Measurements from ENCODE around the gene P4HTM. TPM values are rescaled to one million over a fixed set of nuclear protein-coding genes. Genes with fewer than 3 reads are reported as not detected.

The P4HTM gene
- total RNA-seq, 2 experiments from 2014 or later = 35.2 to 39.6 TPM

DNA sequence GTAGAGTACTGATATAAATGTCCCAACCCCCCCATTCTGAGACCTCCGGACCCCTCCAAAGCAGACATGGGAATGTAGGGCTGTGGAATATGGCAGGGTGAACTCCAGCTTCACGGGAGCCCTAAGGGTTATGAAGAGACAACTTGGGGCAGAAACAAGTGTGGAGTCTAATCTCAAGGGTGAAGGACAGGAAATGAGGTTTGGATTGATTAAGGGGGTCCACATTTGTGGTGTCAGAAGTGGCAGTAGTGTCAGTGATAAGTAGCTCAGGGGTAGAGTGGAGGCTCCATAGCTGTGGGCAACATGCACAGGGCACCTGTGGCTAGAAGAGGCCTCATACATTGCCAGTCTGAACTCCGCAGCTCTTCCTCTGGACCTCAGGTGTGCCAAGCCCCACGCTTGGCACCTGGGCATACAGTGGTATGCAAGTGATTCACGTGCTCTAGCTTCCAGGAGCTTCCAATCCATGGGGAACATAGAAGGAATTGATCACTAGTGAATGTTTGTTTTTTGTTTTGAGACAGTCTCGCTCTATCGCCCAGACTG is 4.1 kb upstream of the P4HTM start:
- H3K27me3 Mint-ChIP-seq (ENCODE audit: low read depth) = no peaks in the 10 kb centered on the region
- H3K4me1 Mint-ChIP-seq (ENCODE audit: low read depth) = peaks cover 25% of the 10 kb centered on the region
- ChIA-PET POLR2A (interaction anchor here (0.7 to 7.7 kb wide), 2 partner anchors 21 to 35 kb away, joined by 3 to 73 read pairs; partner anchors contain the start of gene WDR6), CTCF (interaction anchor here (15.6 kb wide), 1 partner anchor 29 kb away, joined by 319 read pairs; the partner anchor contains the start of genes DALRD3, NDUFAF3 and WDR6)
- H3K4me3 Mint-ChIP-seq = no peak overlapping the region
- H3K27ac Mint-ChIP-seq = no peak overlapping the region
- H3K36me3 Mint-ChIP-seq (ENCODE audit: low read depth) = peaks cover 37% of the 10 kb centered on the region
- no peaks in the 10 kb centered on the region for H3K9me3 Mint-ChIP-seq (ENCODE audit: insufficient read depth)
- no peak for ATAC-seq
- no peak for DNase-seq

DNA sequence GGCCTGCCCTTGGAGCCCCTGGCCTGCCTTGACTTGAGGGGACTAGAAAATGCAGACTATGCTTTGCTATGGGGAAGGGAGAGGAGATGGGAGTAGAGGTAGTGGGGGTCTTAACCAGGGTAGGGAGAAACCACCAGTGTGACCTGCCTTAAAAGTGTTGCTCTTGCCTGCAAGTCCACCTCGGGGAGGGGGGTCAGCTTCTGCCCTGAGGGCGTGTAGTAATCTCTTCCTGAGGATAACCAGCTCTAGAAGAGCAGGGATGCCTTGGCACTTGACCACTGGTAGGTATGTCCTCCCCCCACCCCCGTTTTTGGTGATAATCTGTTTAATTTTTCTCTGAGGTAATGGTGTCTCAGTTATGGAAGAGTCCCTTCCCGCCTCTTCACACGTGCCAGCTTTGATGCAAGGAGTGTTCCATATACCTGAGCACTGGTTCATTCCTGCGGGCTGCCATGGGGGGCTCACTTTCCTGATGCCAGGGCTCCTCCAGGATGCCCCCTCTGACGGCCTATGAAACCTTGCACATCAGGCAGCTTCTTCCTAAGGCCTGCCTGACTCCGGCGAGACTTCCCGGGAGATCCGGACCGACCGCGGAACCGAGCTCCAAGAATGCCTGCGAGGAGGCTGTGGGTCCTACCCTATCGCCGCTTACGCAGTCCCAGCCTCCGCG is 780 bp upstream of the P4HTM start:
- peak overlapping the region; percentile 93 for H3K27ac Mint-ChIP-seq
- no peaks in the 10 kb centered on the region for H3K27me3 Mint-ChIP-seq (ENCODE audit: low read depth)
- DNase-seq (no peak), ATAC-seq (no peak)
- peaks cover 18% of the 10 kb centered on the region for H3K36me3 Mint-ChIP-seq (ENCODE audit: low read depth)
- no peaks in the 10 kb centered on the region for H3K9me3 Mint-ChIP-seq (ENCODE audit: insufficient read depth)
- CTCF ChIA-PET = interaction anchor here (1.0 to 15.6 kb wide), 8 partner anchors 13 to 181 kb away, joined by 3 to 319 read pairs (median 3); partner anchors contain the start of genes ARIH2, DALRD3, IMPDH2 and NDUFAF3
- POLR2A ChIA-PET = interaction anchor here (0.6 to 7.7 kb wide), 12 partner anchors 8 to 687 kb away, joined by 3 to 73 read pairs (median 5); partner anchors contain the start of genes DALRD3, IMPDH2, NDUFAF3 and QRICH1
- H3K4me3 Mint-ChIP-seq = peak overlapping the region; percentile 91
- H3K4me1 Mint-ChIP-seq (ENCODE audit: low read depth) = peaks cover 49% of the 10 kb centered on the region

DNA sequence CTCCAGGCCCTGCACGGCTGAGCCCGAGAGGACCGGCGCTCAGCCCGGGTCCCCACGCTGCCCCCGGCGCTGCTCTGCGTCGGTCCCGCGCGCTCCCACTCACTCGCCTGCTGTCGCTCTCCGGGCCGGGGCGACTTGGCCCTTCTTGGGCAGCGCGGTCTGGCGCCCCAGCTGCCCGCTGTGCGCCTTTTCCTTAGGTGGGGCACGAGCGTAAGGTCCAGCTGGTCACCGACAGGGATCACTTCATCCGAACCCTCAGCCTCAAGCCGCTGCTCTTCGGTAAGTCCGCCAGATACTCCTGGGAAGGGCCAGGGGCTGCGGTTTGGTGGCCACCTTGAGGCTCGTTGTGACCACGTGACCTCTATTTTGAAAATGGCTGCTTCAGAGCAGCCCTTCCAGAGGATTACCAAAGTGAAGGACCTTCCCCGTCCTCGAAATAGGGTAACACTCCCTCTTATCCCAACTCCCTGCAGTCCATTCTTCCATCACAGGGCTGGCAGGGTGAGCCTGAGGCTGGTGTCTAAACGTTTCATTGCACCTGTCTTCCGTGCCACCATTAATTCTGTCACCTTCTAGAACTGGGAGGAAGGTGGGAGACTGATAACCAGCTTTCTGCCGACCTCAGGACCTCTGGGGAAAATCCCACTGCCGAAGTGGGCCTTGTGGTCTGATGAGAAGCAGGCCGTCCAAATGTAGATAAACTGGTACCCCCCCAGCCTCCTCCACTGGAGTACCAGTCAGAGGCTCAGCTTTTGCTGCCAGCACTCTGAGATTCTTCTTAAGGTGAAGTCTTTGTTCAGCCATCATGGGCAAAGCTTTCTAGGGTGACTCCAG is 812 bp downstream of the P4HTM start:
- POLR2A ChIA-PET = interaction anchor here (0.9 to 7.7 kb wide), 7 partner anchors 16 to 103 kb away, joined by 3 to 73 read pairs (median 11); partner anchors contain the start of genes ARIH2, DALRD3, IMPDH2 and NDUFAF3
- H3K27ac Mint-ChIP-seq = peak overlapping the region; percentile 89
- H3K27me3 Mint-ChIP-seq (ENCODE audit: low read depth) = no peaks in the 10 kb centered on the region
- ATAC-seq = peak; percentile 32
- no peaks in the 10 kb centered on the region for H3K9me3 Mint-ChIP-seq (ENCODE audit: insufficient read depth)
- peak; percentile 63 for DNase-seq
- peaks cover 23% of the 10 kb centered on the region for H3K36me3 Mint-ChIP-seq (ENCODE audit: low read depth)
- CTCF ChIA-PET = interaction anchor here (1.2 to 15.6 kb wide), 7 partner anchors 12 to 306 kb away, joined by 3 to 319 read pairs (median 3); partner anchors contain the start of genes DALRD3, IMPDH2, NDUFAF3 and QRICH1
- H3K4me1 Mint-ChIP-seq (ENCODE audit: low read depth) = peaks cover 56% of the 10 kb centered on the region
- peak overlapping the region; percentile 89 for H3K4me3 Mint-ChIP-seq

DNA sequence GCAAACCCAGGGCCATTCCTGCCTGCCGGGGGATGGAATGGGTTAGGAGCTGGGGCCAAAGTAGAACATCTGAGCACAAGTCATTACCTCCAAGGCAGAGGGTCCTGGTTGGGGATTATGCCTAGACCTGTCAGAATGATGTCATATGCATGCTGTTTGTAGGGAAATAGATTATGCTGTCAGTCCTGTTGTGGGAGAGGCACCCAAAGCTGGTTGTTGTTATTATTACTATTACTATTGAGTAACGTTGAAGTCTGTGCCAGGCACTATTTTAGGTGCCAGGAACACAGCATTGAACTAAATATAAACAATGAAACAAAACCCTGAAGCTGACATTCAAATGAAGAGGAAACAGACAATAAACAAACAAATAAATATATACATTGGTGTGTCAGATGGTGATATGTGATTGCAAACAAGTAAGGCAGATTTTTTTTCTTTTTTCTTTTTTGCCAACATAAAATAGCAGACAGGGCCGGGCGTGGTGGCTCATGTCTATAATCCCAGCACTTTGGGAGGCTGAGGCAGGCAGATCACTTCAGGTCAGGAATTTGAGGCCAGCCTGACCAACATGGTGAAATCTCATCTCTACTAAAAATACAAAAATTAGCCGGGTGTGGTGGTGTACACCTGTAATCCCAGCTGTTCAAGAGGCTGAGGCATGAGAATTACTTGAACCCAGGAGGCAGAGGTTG is 2.0 kb downstream of the P4HTM start:
- Mint-ChIP-seq H3K9me3 (ENCODE audit: insufficient read depth) (no peaks in the 10 kb centered on the region), H3K27ac (peak overlapping the region; percentile 55), H3K27me3 (ENCODE audit: low read depth) (no peaks in the 10 kb centered on the region), H3K4me3 (peak overlapping the region; percentile 89), H3K4me1 (ENCODE audit: low read depth) (peaks cover 50% of the 10 kb centered on the region), H3K36me3 (ENCODE audit: low read depth) (peaks cover 20% of the 10 kb centered on the region)
- no peak for DNase-seq
- no peak for ATAC-seq
- CTCF ChIA-PET = interaction anchor here (1.2 to 15.6 kb wide), 5 partner anchors 23 to 307 kb away, joined by 3 to 319 read pairs (median 3); partner anchors contain the start of genes DALRD3, NDUFAF3, QRICH1 and WDR6
- POLR2A ChIA-PET = interaction anchor here (1.0 to 7.7 kb wide), 5 partner anchors 15 to 73 kb away, joined by 4 to 73 read pairs (median 12); partner anchors contain the start of genes ARIH2, DALRD3, IMPDH2 and NDUFAF3

DNA sequence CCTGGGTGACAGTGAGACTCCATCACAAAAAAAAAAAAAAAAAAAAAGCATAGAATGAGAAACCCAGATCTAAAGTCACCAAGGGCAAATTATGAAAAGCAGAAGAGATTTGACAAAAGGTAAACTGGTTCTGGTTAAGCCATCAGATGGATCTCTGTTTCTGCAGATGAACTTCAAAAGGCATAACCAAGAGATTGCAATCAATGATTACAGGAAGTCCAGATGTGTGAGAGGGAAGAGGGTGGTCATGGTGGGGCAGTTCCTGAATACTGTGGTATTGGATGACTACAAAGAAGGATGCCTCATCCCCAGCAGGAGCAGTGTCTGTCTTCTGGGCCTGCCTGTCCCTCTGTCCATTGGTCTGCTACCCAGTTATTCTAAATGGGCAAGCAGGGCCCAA is 3.8 kb downstream of the P4HTM start:
- Mint-ChIP-seq H3K27ac (no peak overlapping the region), H3K4me3 (no peak overlapping the region), H3K36me3 (ENCODE audit: low read depth) (peaks cover 21% of the 10 kb centered on the region), H3K9me3 (ENCODE audit: insufficient read depth) (no peaks in the 10 kb centered on the region), H3K27me3 (ENCODE audit: low read depth) (no peaks in the 10 kb centered on the region), H3K4me1 (ENCODE audit: low read depth) (peaks cover 40% of the 10 kb centered on the region)
- DNase-seq = no peak
- no peak for ATAC-seq
- ChIA-PET POLR2A (interaction anchor here (0.9 kb wide), 1 partner anchor 14 kb away, joined by 3 read pairs; the partner anchor contains the start of gene WDR6), CTCF (interaction anchor here (15.6 kb wide), 1 partner anchor 21 kb away, joined by 319 read pairs; the partner anchor contains the start of genes DALRD3, NDUFAF3 and WDR6)

DNA sequence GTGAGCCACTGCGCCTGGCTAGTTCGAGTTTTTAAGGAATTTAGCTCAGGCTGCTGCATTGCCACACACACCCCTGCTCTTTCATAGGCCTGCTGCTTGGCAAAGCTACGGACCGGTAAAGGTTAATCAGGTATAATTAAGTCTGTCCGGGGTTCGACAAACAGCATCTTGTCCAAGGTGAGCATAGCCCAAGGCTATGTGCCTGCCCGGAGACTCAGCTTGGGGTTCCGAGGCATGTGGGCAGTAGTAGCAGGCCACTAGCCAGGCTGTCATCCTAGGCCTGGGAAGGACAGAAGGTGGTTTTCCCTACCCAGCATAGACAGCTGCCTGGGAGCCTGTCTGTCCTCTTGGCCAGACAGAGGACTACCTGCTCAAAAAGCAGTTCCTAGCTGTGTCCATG is 6.6 kb downstream of the P4HTM start:
- Mint-ChIP-seq H3K27ac (no peak overlapping the region), H3K9me3 (ENCODE audit: insufficient read depth) (no peaks in the 10 kb centered on the region), H3K36me3 (ENCODE audit: low read depth) (peaks cover 19% of the 10 kb centered on the region), H3K27me3 (ENCODE audit: low read depth) (no peaks in the 10 kb centered on the region), H3K4me1 (ENCODE audit: low read depth) (peaks cover 24% of the 10 kb centered on the region), H3K4me3 (no peak overlapping the region)
- ATAC-seq (no peak), DNase-seq (no peak)
- ChIA-PET CTCF (interaction anchor here (15.6 kb wide), 1 partner anchor 18 kb away, joined by 319 read pairs; the partner anchor contains the start of genes DALRD3, NDUFAF3 and WDR6), POLR2A (interaction anchor here (0.9 to 3.8 kb wide), 5 partner anchors 8 to 98 kb away, joined by 3 to 21 read pairs (median 4); partner anchors contain the start of genes NDUFAF3 and WDR6)

DNA sequence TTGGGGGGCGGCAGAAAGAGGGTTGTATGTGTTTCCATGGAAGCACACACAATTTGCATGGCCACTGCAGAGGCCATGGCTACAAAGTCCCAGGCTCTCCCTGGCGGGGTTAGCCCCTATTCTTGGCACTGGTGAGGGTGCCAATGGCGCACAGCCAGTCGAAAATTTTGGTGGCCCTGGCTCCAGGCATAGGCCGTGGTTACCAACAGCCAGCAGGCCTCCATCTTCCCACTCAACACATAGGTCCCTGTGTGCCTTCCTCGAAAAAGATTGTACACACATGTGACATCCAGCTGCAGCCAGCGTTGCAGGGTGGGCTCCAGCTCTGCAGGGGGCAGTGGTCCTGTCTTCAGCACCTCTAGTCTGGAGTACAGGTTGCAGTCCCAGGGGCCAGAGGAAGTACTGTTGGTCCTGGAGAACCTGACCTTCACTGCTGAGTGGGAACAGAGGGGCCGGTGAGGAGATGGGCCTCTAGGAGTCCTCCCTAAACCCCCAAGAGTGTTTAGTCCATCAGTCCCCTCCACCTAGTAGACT is 7.1 kb downstream of the P4HTM start:
- ChIA-PET POLR2A (interaction anchor here (1.0 to 3.8 kb wide), 4 partner anchors 8 to 97 kb away, joined by 3 to 21 read pairs (median 6); partner anchors contain the start of genes NDUFAF3 and WDR6), CTCF (interaction anchor here (15.6 kb wide), 1 partner anchor 18 kb away, joined by 319 read pairs; the partner anchor contains the start of genes DALRD3, NDUFAF3 and WDR6)
- H3K27ac Mint-ChIP-seq = no peak overlapping the region

DNA sequence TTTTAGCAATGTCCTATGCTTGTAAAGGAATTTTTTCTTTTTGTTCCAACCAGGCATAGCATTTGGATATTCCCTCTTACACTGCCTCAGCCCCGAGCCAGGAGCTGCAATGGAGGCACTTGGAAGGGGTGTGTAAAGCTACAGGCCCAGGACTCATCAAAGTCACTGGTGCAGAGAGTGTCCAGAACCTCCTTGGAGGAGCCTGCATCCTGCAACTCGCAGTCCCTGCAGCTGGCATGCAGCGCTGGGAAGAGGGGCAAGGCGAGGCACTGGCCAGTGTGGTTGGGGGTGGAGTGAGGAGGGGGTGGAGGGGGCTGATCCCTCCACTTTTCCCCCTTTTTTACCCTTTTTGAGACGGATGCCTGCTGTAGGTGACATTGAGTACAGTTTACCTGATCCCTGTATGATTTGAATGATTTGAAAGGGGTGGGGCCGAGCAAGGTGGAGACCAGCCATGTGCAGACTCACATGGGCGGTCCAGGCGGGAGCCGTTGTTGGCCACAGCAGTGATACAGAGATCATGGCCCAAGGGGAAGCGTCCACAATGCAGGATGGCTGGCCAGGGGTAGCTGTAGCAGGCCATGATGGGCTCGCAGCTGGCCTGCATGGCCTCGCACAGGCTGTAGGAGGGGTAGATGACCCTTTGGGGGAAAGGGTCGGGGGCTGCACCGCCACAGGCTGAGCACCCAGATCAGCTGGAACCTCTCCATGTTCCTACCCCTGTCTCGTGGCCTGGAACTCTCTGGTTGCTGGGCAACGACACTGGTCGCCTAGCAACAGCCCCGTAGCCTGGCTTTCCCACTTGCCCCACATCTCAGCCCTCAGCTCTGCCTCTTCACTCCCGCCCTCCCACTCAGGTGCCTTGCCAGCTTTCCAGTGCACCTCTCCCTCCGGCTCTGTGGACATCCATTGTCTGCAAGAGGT is 7.9 kb downstream of the P4HTM start:
- Mint-ChIP-seq H3K4me1 (ENCODE audit: low read depth) (peaks cover 21% of the 10 kb centered on the region), H3K27me3 (ENCODE audit: low read depth) (no peaks in the 10 kb centered on the region), H3K4me3 (no peak overlapping the region), H3K27ac (no peak overlapping the region), H3K36me3 (ENCODE audit: low read depth) (peaks cover 15% of the 10 kb centered on the region), H3K9me3 (ENCODE audit: insufficient read depth) (no peaks in the 10 kb centered on the region)
- ATAC-seq (no peak), DNase-seq (no peak)
- CTCF ChIA-PET = interaction anchor here (15.6 kb wide), 1 partner anchor 17 kb away, joined by 319 read pairs; the partner anchor contains the start of genes DALRD3, NDUFAF3 and WDR6
- POLR2A ChIA-PET = interaction anchor here (1.1 to 3.8 kb wide), 2 partner anchors 9 kb away, joined by 3 to 21 read pairs; partner anchors contain the start of gene WDR6

More for the DNA sequence above, 7.1 kb downstream of the P4HTM start:
- H3K36me3 Mint-ChIP-seq (ENCODE audit: low read depth) = peaks cover 15% of the 10 kb centered on the region
- ATAC-seq (no peak), DNase-seq (no peak)
- H3K27me3 Mint-ChIP-seq (ENCODE audit: low read depth) = no peaks in the 10 kb centered on the region
- H3K4me1 Mint-ChIP-seq (ENCODE audit: low read depth) = peaks cover 19% of the 10 kb centered on the region
- H3K9me3 Mint-ChIP-seq (ENCODE audit: insufficient read depth) = no peaks in the 10 kb centered on the region
- H3K4me3 Mint-ChIP-seq = no peak overlapping the region

DNA sequence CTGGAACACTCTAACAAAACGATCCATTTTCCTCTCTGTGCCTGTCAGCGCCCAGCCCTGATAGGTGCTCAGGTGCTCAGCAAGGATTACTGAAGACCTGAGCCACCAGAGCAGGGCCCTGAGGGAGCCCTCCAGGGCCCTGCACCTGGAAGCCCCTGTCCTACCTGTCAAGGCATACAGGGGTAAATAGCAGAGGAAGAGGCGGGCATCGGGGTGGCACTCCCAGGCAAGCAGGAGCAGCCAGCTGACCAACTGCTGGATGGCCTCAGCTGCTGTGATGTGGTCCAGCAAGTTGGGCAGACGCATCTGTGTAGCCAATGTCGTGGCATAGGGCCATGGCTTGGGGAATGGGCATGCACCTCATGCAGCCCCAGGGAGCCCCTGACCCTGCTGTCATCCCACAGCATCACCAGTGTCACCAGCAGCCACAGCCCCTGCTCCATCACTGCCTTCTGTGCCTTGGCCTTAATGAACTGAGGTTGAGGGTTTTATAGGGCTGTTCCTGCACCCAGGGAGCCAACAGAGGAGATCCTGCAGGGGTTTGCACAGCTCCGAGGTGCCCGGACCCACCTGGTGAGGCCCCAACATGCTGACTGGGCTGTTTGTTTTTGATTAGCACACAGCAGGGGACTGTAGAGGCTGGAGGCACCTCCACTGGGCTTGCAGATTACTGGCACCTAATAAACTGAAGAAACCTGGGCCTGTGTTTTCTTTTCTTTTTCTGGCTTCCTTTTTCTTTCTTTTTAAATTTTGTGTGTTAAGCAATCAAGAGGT is 9.2 kb downstream of the P4HTM start:
- no peak overlapping the region for H3K4me3 Mint-ChIP-seq
- H3K27ac Mint-ChIP-seq = no peak overlapping the region
- peaks cover 11% of the 10 kb centered on the region for H3K36me3 Mint-ChIP-seq (ENCODE audit: low read depth)
- no peaks in the 10 kb centered on the region for H3K9me3 Mint-ChIP-seq (ENCODE audit: insufficient read depth)
- ChIA-PET POLR2A (no interaction called here), CTCF (interaction anchor here (2.1 kb wide), 1 partner anchor 12 kb away, joined by 8 read pairs; no protein-coding TSS in a partner anchor)
- no peak for ATAC-seq
- H3K4me1 Mint-ChIP-seq (ENCODE audit: low read depth) = peaks cover 9% of the 10 kb centered on the region
- no peak for DNase-seq
- no peaks in the 10 kb centered on the region for H3K27me3 Mint-ChIP-seq (ENCODE audit: low read depth)
